Measurements from ENCODE around the gene DEFB132.

GRCh38 chr20:259981-260380 lies 2.5 kb downstream of the DEFB132 start:
- TF ChIP-seq HDGF (IDR thresholded peaks at IDR 0.05; ENCODE audit: borderline replicate concordance) (no peak), ZNF384 (IDR thresholded peaks at IDR 0.05) (no peak), NFRKB (IDR thresholded peaks at IDR 0.05) (no peak), LEF1 (IDR thresholded peaks at IDR 0.05; ENCODE audit: borderline replicate concordance) (no peak), SP1 (IDR thresholded peaks at IDR 0.05) (no peak), PKNOX1 (IDR thresholded peaks at IDR 0.05) (no peak), FOXK2 (IDR thresholded peaks at IDR 0.05) (no peak), SUZ12 (IDR thresholded peaks at IDR 0.05) (no peak), FOXM1 (IDR thresholded peaks at IDR 0.05; ENCODE audit: borderline replicate concordance) (no peak), ARNT (IDR thresholded peaks at IDR 0.05) (no peak), FOXA1 (IDR thresholded peaks at IDR 0.05) (no peak)

Measured in HEK293T (cell line).